HG02943 (cell line): ENCODE data around the gene MRPL43.
A peak's percentile ranks its signal among the peaks of the same experiment; 100 is the strongest.

Source experiments
- ATAC-seq: cut with Tn5 transposase; IDR thresholded peaks from one replicate; pipeline ENCODE4 v1.9.1; 2021; ENCODE audit warnings: mild to moderate bottlenecking, low read depth, moderate library complexity; ENCODE audit not compliant: unreplicated experiment

The MRPL43 gene

GRCh38 chr10:101020427-101021075 is 33.3 kb upstream of the MRPL43 start:
- ATAC-seq: no peak

GRCh38 chr10:101019440-101019703 is 32.1 kb upstream of the MRPL43 start:
- ATAC-seq: no peak

DNA sequence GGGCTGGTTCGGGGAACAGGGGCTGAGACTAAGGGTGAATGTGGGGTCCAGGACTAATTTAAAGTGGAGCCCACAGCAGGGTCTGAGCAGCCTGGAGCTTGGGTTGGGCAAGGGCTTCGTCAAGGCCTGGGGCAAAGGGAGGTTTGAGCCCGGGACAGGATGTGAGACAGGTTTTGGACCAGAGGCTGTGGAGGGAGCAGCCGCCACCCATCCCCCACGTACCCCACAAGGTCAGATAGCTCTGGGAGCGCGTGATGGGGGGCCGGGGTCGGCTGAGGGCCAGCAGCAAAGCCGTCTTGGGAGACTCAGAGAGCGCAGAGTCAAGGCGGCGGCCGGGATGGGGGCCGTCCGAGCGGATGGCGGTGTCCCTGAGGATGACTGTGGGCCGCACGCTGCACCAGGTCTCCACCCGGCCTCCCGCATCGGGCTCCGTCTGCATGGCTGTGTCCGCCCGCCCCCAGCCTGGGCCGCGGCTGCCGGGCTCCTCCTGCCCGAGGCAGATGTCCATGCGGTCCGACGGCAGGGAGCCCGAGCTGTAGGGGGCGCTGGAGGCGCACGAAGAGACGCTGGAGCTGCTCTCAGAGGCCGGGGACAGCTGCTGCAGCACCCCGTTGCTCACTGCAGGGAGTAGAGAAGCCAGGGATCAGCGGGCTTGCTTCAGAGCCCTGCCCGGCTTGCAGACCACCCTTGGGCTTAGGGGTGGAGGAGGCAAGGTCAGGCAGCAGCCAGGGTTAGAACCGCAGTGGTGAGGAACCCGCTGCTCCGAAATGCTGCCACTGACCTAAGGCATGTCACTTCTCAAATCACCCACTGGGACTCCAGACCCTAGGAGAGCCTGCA is 31.5 kb upstream of the MRPL43 start:
- ATAC-seq: no peak

- no peak for ATAC-seq
These were observed 30.9 kb upstream of the MRPL43 start for GRCh38 chr10:101018118-101018599.

- ATAC-seq: no peak
These were observed 29.5 kb upstream of the MRPL43 start for GRCh38 chr10:101016814-101017213.

DNA sequence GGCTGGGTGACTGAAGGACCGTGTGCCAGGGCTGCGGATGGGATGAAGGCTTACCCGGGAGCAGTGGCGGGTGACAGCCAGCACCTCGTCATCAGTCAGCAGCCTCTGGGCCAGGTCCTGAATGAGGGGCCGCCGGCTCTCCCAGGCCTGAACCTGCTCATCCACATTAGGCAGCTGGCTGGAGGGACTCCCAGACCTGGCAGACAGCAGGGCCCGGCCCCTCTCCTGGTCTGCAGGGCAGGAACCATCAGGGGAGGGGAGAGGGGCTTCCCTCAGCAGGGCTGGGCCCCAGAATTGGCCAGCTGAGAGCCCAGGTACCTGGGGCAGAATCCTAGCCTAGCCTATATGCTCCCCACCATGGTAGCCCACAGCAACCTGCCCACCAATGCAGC is 28.3 kb upstream of the MRPL43 start:
- no peak for ATAC-seq

DNA sequence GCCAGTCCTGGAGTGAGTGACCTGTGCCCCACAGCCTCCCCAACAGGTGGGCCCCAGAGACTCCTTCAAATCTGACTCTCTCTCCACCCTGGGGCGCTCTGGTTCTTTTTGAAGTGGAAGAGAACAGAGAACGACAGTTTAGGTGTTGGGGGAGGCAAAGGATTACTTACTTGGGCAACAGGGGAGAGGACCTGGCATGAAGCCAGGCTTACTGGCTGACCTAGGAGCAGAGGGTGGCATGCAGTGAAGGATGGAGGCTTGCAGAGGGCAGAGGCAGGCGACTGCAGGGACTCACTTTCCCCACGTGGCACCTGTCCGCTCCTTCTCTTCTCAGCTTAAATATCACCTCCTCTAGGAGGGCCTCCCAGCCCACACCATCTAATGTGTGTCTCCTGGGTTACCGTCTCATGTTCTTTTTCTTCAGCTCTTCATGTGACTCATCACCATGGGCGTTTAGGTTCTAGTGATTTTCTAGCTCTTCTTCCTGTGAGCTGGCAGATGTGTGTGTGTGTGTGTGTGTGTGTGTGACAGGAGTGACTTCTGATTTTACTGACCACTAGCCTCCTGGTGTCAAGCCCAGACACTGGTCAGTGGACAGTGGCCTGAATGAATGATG is 27.8 kb upstream of the MRPL43 start:
- ATAC-seq: no peak

DNA sequence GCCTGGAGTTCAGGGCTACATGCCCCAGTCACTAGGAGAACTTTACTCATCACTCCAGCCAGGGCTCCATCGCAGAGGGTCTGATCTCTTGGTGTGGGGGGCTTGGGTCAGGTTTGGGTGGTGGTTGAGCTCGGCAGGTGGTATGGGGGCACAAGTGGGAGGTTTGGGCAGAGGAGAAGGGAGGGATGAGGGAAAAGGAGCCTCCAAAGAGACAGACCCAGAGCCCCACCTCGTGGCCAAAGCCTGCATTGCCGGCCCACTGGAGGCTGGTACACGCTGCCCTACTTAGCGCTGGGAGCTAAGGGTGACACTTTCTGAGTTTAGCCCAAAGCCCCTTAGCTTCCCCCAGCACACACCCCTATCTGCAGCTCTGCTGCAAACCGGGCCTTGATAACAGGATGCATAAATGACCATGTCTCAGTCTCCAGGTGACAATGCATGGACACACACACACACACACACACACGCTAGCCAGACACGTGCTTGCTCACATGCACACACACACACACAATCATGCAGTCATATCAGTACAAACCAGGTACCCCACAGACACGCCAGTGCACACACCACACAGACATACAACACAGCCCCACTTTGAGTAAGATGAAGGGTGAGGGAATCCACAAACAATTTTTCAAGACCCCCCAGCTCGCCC is 27.1 kb upstream of the MRPL43 start:
- ATAC-seq: no peak

GRCh38 chr10:101013365-101013825 is 26.1 kb upstream of the MRPL43 start:
- no peak for ATAC-seq

DNA sequence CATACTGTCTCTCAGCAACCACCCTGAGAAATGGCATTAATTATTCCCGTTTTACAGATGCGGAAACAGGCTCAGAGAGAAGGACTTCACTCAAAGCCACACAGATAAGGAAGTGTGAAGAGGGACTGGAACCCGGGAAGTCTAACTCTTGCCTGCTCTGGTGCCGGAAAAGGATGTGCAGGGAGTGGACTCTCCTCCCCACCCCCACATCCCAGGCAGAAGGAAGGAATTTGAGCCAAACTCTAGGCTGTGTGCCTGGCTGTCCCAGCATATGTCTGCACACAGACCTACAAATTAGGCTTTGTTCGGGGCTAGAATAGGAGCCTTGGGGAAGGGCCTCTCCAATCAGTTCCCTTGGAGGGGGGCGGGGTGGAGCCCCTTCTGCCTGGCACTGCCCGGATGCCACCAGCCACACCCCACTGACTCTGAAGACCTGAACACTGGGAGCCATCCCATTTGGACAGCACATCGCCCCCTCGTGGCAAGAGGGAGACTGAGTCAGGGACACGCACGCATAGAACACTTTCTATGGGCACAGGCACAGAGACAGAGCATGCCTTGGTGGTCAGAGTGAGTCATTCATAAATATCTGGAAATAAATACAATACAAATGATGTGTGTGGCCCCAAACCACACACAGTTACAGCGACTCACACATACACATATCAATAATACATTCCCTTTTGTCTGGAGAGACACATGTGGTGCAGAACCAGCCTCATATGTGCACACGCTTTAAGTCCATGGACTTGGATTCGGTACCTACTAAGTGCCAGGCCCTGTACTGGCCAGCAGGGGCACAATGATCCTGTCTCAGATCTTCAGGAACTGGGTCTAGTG is 25.4 kb upstream of the MRPL43 start:
- peak; percentile 80 for ATAC-seq

GRCh38 chr10:101011517-101012423 is 24.5 kb upstream of the MRPL43 start:
- ATAC-seq: no peak

DNA sequence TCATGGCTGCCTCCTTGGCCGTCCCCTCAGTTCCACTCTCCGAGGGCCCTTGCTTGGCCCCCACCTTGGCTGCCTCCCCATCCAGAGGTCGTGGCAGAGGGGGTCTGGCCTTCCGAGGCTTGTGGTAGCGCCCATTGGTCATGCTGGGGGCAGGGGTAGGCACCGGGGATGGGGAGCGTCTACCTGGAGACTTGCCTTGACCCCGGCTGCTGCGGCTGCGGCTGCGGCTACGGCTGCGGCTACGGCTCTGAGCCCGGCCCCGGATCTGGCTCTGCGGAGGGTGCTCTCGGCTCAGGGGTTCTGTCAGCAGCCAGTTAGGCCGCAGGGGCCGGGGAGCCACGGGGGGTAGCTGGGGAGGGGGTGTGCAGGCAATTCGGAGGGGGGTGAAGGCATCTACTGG is 23.0 kb upstream of the MRPL43 start:
- no peak for ATAC-seq

GRCh38 chr10:101008823-101009423 is 21.6 kb upstream of the MRPL43 start:
- no peak for ATAC-seq

DNA sequence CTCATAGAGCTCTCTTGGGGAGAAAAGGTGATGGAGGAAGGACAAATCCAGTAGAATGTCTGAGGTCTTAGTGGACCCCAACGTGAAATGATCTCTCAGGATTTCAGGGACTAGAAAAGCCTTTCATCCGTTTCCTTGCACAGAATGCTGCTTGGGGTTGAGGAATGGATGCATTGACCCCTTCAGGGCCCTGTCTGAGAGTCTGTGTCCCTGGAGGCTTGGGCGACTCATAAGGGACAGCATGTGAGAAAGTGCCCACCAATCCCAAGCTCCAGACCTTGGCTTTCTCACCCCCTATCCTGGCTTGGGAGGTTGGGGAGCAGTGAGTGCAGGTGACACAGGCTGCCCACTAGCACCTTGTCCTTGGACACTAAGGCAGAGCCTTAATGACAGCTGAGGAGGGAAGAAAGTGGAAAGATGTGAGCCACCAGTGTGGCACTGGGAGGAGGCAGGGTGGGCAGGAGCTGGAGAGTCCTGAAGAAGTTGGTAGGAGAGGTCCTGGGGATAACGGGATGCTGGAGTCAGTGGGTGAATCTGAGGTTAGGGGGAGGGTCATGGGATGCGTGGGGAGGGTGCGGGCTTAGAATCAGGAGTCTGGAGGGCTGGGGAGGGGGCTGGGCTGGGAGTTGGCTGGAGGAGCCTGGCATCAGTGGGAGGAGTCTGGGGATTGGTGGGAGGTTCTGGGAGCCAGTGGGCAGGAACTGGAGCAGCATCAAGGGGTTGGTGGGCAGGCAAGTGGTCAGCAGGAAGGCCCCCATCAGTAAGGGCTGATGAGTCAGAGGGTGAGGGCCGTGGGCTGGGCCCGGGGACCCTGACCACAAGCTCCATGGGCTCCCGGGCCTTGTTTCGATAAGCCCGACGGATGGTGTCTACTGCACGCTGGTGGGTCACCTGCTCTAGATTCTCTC is 20.9 kb upstream of the MRPL43 start:
- no peak for ATAC-seq

DNA sequence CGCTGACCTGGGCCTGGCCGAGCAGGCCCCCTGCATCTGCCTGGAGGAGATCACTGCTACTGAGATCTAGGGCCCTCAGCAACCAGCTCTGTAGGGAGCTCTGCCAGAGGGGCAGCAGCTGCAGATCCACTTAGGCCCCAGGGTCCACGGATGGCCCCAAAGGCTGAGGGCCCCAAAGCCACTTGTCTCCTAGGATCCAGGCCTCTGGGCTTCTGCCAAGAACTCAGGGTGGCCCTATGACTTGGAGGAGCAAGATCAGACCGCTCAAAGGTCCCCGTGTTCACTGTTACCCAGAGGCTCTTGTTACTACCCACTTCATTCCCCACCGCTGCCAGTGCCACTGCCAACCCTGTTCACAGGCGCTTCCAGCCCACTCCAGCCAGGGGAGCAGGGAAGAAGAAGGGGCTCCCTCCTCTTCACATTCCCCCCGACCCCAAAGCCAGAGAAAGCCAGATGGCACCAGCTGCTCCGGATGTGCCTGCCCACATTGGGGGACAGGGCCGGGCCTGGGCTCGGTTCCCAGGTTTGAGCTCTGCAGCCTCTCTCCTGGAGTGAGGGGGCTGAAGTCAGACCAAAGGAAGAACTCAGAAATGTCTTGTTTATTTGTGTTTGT is 19.9 kb upstream of the MRPL43 start:
- ATAC-seq: no peak

DNA sequence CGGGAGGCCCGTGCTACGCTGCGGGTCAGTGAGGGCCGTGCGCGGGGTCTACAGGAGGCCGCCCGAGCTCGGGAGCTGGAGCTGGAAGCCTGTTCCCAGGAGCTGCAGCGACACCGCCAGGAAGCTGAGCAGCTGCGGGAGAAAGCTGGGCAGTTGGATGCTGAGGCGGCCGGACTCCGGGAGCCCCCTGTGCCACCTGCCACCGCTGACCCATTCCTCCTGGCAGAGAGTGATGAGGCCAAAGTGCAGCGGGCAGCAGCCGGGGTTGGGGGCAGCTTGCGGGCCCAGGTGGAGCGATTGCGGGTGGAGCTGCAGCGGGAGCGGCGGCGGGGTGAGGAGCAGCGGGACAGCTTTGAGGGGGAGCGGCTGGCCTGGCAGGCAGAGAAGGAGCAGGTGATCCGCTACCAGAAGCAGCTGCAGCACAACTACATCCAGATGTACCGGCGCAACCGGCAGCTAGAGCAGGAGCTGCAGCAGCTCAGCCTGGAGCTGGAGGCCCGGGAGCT is 19.3 kb upstream of the MRPL43 start:
- no peak for ATAC-seq

- no peak for ATAC-seq
These were observed 18.7 kb upstream of the MRPL43 start for GRCh38 chr10:101005869-101006567.
